T-helper 1 cell treated with Interleukin-12 subunit alpha and Interleukin-12 subunit beta and Interleukin-4 antibody, amounts not matched to agents 30 ng/mL and 1 ng/mL, for 36 hours (primary cell): Measurements from ENCODE around the gene CLCA1. TPM values are rescaled to one million over a fixed set of nuclear protein-coding genes. Genes with fewer than 3 reads are reported as not detected.

Experiments
- intact Hi-C: fragments of 100-400 bp; cut with micrococcal nuclease; formaldehyde crosslinking; loops from one replicate; pipeline ENCODE4 v1.15.1; 2024
- total RNA-seq: library from RNA; stranded (reverse); gene quantifications from 2 replicates; pipeline ENCODE4 v1.2.3, GENCODE V29; 2022

CLCA1 gene
- total RNA-seq, 1 donor from 2014 or later: not detected

DNA sequence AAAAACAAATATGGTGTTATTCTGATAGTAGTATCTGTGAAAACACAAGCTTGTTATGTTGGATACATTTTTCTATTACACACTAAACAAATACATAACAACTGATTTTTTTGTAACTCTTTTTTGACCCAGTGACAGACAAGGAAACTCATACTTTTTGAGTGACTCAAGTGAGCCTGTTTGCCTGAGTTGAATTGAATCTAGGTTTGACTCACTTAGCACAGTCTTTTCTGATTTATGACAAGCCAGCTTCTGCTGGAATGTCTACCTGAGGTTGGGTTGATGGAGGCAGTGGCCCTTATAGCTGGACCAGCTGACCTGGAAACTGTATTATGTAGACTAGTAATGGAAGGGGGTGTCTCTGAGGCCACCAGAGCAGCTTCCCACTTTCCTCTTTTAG lies 73.9 kb downstream of the CLCA1 start:
- intact Hi-C loops: no loop called here

DNA sequence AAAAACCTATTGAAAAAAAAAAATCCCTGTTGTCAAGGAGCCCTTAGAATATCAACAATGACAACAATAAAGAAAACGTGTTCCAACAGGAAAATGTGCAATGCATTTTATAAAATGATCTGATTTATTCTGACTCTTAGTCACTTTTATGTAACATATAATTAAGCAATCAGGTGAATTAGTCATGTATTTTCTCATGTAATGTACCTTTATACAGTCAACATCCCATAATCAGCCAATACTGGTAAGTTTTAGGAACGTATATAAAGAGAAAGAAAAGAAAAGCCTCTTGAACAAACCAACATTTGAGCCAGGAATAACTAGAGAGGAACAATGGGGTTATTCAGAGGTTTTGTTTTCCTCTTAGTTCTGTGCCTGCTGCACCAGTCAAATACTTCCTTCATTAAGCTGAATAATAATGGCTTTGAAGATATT lies 78.1 kb downstream of the CLCA1 start, which contains the start of gene CLCA4:
Gene CLCA4, plus strand, starts transcription at position 292 of the 435 bp plus-strand sequence. Its CDS starts 42 bp downstream, at position 334.
- intact Hi-C loops: no loop called here

DNA sequence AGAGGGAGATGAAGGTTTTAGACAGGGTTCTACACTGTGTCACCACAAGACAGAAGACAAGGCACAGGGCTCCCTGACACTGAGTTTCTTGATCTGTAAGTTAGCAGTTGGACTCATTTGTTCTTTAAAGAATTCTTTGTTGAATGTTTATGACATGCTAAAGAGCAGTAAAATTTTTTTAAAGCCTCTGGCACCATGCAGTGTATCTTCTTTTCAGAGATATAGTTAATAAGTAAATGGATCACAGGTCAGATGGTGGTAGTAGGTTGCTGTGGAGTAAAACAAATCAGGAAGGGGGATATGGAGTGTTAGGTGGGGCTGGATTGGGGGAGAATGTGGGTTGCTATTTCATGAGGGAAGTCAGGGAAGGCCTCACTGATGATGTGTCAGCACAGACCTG lies 80.1 kb downstream of the CLCA1 start:
- intact Hi-C loops: no loop called here

Other genes with a start within 250 kb of the CLCA1 start
- gene ODF2L, start 72.6 kb upstream of the CLCA1 start, total RNA-seq: 44.2 and 53.1 TPM in 2 replicates
- gene CLCA2, start 44.8 kb upstream of the CLCA1 start, total RNA-seq: not detected in 2 replicates
- gene CLCA4, start 78.2 kb downstream of the CLCA1 start, total RNA-seq: not detected in 2 replicates
- gene SH3GLB1, start 235.6 kb downstream of the CLCA1 start, total RNA-seq: 74.5 and 78.3 TPM in 2 replicates